GM23338 (cell line): ENCODE measurements around the gene ROBO1. TPM values are rescaled to one million over a fixed set of nuclear protein-coding genes. Genes with fewer than 3 reads are reported as not detected.
A peak's percentile ranks its signal among the peaks of the same experiment; 100 is the strongest.

Experiments used
- ATAC-seq: fragments of 200-7000 bp; cut with Tn5 transposase; 3 replicates; pipeline ENCODE4 v1.9.1; 2020
- DNase-seq: peaks from one replicate; pipeline ENCODE4 v3.0.0-alpha.2; 2015; ENCODE audit warnings: low spot score
- H2AFZ ChIP-seq: fragments of 200-600 bp; sonication (generic); 2 replicates; pipeline ENCODE4 v1.8.0; 2016; ENCODE audit warnings: antibody characterized with exemption, mild to moderate bottlenecking, moderate library complexity
- H3F3A ChIP-seq: fragments of 200-600 bp; sonication (generic); replicated peaks from 2 replicates; pipeline ENCODE4 v1.8.0; 2017; ENCODE audit warnings: antibody characterized with exemption, mixed run types, low read depth
- H3K27ac ChIP-seq: fragments of 200-600 bp; sonication (generic); 2 replicates; pipeline ENCODE4 v1.6.1; 2016; ENCODE audit warnings: low read depth
- H3K27me3 ChIP-seq: fragments of 200-600 bp; sonication (generic); 2 replicates; pipeline ENCODE4 v1.8.0; 2016; ENCODE audit warnings: mild to moderate bottlenecking, mixed run types, moderate library complexity; ENCODE audit not compliant: insufficient read depth
- H3K36me3 ChIP-seq: fragments of 200-600 bp; sonication (generic); 2 replicates; pipeline ENCODE4 v1.8.0; 2016; ENCODE audit warnings: mild to moderate bottlenecking; ENCODE audit not compliant: insufficient read depth
- H3K4me1 ChIP-seq: fragments of 200-600 bp; sonication (generic); 2 replicates; pipeline ENCODE4 v1.8.0; 2016; ENCODE audit warnings: mild to moderate bottlenecking, moderate library complexity; ENCODE audit not compliant: insufficient read depth
- H3K4me2 ChIP-seq: fragments of 200-600 bp; sonication (generic); 2 replicates; pipeline ENCODE4 v1.7.1; 2017; ENCODE audit warnings: mixed run types
- H3K4me3 ChIP-seq: fragments of 200-600 bp; sonication (generic); 2 replicates; pipeline ENCODE4 v1.6.1; 2016; ENCODE audit warnings: mixed run types
- H3K79me2 ChIP-seq: fragments of 200-600 bp; sonication (generic); replicated peaks from 2 replicates; pipeline ENCODE4 v1.8.0; 2017; ENCODE audit warnings: mild to moderate bottlenecking; ENCODE audit not compliant: insufficient read depth
- H3K9me2 ChIP-seq: fragments of 200-600 bp; sonication (generic); 2 replicates; pipeline ENCODE4 v1.8.0; 2017; ENCODE audit not compliant: insufficient read depth
- H4K20me1 ChIP-seq: fragments of 200-600 bp; sonication (generic); replicated peaks from 2 replicates; pipeline ENCODE4 v1.8.0; 2017; ENCODE audit warnings: mild to moderate bottlenecking; ENCODE audit not compliant: insufficient read depth
- H3K27ac Mint-ChIP-seq: 2 replicates; pipeline ENCODE4 v1.8.0; 2020; ENCODE audit warnings: inconsistent platforms, mild to moderate bottlenecking, moderate library complexity, mixed read lengths
- H3K27me3 Mint-ChIP-seq: 3 replicates; pipeline ENCODE4 v1.8.0; 2022; ENCODE audit warnings: low read depth, mild to moderate bottlenecking, moderate library complexity, mixed read lengths, inconsistent platforms; ENCODE audit not compliant: insufficient read depth, poor library complexity
- H3K36me3 Mint-ChIP-seq: 3 replicates; pipeline ENCODE4 v1.8.0; 2021; ENCODE audit warnings: low read depth, mild to moderate bottlenecking, inconsistent platforms, moderate library complexity, mixed read lengths
- H3K4me1 Mint-ChIP-seq: 3 replicates; pipeline ENCODE4 v1.8.0; 2020; ENCODE audit warnings: mild to moderate bottlenecking, inconsistent platforms, mixed read lengths
- H3K4me3 Mint-ChIP-seq: 3 replicates; pipeline ENCODE4 v1.8.0; 2021; ENCODE audit warnings: moderate library complexity, mild to moderate bottlenecking, inconsistent platforms, mixed read lengths
- H3K9me3 Mint-ChIP-seq: 3 replicates; pipeline ENCODE4 v1.8.0; 2020; ENCODE audit warnings: moderate library complexity, mild to moderate bottlenecking, inconsistent platforms, mixed read lengths
- EZH2 ChIP-seq: fragments of 200-600 bp; sonication (generic); IDR thresholded peaks from one replicate; pipeline ENCODE4 v1.8.0; 2017; ENCODE audit warnings: antibody characterized with exemption, mild to moderate bottlenecking, low read depth; ENCODE audit not compliant: unreplicated experiment
- JUNB ChIP-seq: IDR thresholded peaks from one replicate; pipeline ENCODE4 v1.6.1; 2016; ENCODE audit warnings: antibody characterized with exemption; ENCODE audit not compliant: unreplicated experiment
- NANOG ChIP-seq: IDR thresholded peaks from 2 replicates; pipeline ENCODE4 v1.6.1; 2016; ENCODE audit warnings: antibody characterized with exemption, borderline replicate concordance
- POLR2AphosphoS5 ChIP-seq: IDR thresholded peaks from 2 replicates; pipeline ENCODE4 v1.6.1; 2016; ENCODE audit warnings: antibody characterized with exemption, low read depth
- STAT1 ChIP-seq: IDR thresholded peaks from one replicate; pipeline ENCODE4 v1.6.1; 2016; ENCODE audit warnings: antibody characterized with exemption; ENCODE audit not compliant: unreplicated experiment
- ZNF114 ChIP-seq: fragments of 250-450 bp; sonication (Bioruptor Pico); IDR thresholded peaks from 2 replicates; pipeline ENCODE4 v1.5.0; 2020; ENCODE audit warnings: mild to moderate bottlenecking, moderate library complexity
- polyA plus RNA-seq: library from polyadenylated mRNA; unstranded; fragments of >200 nt; fragmentation: Nextera tagmentation; extraction: Ambion mirVana; gene quantifications from 2 replicates; pipeline ENCODE4 v1.2.1, GENCODE V29; 2016
- total RNA-seq: library from RNA; depleted of rRNA; stranded (reverse); fragments of >200 nt; shearing (Covaris generic); gene quantifications from 2 replicates; pipeline ENCODE4 v1.2.3, GENCODE V29; 2014
- TF ChIP-seq, protein P1 (sequence below), 2 experiments: fragments of 200-600 bp in 1 of 2; sonication (generic) in 1 of 2; conservative IDR thresholded peaks; 2 replicates each; pipeline versions ENCODE4 v1.5.1 to v1.6.1; 2016 to 2017; ENCODE audit warnings: antibody characterized with exemption in 2 of 2, low read depth in 2 of 2, mild to moderate bottlenecking in 2 of 2, moderate library complexity in 1 of 2
- TF ChIP-seq, protein P2 (sequence below): fragments of 250-450 bp; sonication (Bioruptor Pico); IDR thresholded peaks from 2 replicates; pipeline ENCODE4 v1.5.0; 2020; ENCODE audit warnings: mild to moderate bottlenecking, moderate library complexity
- TF ChIP-seq, protein P3 (sequence below): IDR thresholded peaks from one replicate; pipeline ENCODE4 v1.6.1; 2018; ENCODE audit warnings: antibody characterized with exemption; ENCODE audit not compliant: unreplicated experiment

ROBO1 gene
- total and polyA plus RNA-seq, 2 experiments from 2014 or later = 19.2 to 78.3 TPM

DNA sequence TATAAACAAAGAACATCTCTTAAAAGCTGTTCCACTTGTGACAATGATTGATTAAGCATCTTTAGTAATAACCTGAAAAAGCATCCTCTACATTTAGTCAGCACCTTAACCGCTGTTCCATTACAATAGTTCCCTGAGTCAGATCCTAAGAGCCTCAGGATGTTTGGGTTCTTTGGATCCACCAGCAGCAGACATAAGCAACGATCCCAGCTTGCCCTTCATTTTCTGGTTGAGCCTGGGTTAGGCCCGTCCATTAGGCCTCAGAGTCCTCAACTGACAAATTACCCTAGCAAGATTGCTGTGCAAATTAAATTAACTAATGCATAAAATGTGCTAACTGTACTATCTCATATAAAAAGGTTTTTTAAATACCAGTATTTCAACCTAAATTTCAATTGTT lies 42.3 kb upstream of the ROBO1 start:
- peak; percentile 18 for DNase-seq
- peak; percentile 42 for ATAC-seq
- no peak overlapping the region for H2AFZ ChIP-seq
- H3K27ac ChIP-seq = no peak overlapping the region
- H3K27ac Mint-ChIP-seq = no peak overlapping the region
- TF ChIP-seq NANOG = no peak
- TF ChIP-seq ZNF114 (CRISPR knock-in tag) = no peak
- TF ChIP-seq JUNB = no peak
- TF ChIP-seq, protein P1, sequence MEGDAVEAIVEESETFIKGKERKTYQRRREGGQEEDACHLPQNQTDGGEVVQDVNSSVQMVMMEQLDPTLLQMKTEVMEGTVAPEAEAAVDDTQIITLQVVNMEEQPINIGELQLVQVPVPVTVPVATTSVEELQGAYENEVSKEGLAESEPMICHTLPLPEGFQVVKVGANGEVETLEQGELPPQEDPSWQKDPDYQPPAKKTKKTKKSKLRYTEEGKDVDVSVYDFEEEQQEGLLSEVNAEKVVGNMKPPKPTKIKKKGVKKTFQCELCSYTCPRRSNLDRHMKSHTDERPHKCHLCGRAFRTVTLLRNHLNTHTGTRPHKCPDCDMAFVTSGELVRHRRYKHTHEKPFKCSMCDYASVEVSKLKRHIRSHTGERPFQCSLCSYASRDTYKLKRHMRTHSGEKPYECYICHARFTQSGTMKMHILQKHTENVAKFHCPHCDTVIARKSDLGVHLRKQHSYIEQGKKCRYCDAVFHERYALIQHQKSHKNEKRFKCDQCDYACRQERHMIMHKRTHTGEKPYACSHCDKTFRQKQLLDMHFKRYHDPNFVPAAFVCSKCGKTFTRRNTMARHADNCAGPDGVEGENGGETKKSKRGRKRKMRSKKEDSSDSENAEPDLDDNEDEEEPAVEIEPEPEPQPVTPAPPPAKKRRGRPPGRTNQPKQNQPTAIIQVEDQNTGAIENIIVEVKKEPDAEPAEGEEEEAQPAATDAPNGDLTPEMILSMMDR (conservative IDR thresholded peaks at IDR 0.05; ENCODE audit: low read depth in 2 of 2) = no peak
- TF ChIP-seq, protein P2, sequence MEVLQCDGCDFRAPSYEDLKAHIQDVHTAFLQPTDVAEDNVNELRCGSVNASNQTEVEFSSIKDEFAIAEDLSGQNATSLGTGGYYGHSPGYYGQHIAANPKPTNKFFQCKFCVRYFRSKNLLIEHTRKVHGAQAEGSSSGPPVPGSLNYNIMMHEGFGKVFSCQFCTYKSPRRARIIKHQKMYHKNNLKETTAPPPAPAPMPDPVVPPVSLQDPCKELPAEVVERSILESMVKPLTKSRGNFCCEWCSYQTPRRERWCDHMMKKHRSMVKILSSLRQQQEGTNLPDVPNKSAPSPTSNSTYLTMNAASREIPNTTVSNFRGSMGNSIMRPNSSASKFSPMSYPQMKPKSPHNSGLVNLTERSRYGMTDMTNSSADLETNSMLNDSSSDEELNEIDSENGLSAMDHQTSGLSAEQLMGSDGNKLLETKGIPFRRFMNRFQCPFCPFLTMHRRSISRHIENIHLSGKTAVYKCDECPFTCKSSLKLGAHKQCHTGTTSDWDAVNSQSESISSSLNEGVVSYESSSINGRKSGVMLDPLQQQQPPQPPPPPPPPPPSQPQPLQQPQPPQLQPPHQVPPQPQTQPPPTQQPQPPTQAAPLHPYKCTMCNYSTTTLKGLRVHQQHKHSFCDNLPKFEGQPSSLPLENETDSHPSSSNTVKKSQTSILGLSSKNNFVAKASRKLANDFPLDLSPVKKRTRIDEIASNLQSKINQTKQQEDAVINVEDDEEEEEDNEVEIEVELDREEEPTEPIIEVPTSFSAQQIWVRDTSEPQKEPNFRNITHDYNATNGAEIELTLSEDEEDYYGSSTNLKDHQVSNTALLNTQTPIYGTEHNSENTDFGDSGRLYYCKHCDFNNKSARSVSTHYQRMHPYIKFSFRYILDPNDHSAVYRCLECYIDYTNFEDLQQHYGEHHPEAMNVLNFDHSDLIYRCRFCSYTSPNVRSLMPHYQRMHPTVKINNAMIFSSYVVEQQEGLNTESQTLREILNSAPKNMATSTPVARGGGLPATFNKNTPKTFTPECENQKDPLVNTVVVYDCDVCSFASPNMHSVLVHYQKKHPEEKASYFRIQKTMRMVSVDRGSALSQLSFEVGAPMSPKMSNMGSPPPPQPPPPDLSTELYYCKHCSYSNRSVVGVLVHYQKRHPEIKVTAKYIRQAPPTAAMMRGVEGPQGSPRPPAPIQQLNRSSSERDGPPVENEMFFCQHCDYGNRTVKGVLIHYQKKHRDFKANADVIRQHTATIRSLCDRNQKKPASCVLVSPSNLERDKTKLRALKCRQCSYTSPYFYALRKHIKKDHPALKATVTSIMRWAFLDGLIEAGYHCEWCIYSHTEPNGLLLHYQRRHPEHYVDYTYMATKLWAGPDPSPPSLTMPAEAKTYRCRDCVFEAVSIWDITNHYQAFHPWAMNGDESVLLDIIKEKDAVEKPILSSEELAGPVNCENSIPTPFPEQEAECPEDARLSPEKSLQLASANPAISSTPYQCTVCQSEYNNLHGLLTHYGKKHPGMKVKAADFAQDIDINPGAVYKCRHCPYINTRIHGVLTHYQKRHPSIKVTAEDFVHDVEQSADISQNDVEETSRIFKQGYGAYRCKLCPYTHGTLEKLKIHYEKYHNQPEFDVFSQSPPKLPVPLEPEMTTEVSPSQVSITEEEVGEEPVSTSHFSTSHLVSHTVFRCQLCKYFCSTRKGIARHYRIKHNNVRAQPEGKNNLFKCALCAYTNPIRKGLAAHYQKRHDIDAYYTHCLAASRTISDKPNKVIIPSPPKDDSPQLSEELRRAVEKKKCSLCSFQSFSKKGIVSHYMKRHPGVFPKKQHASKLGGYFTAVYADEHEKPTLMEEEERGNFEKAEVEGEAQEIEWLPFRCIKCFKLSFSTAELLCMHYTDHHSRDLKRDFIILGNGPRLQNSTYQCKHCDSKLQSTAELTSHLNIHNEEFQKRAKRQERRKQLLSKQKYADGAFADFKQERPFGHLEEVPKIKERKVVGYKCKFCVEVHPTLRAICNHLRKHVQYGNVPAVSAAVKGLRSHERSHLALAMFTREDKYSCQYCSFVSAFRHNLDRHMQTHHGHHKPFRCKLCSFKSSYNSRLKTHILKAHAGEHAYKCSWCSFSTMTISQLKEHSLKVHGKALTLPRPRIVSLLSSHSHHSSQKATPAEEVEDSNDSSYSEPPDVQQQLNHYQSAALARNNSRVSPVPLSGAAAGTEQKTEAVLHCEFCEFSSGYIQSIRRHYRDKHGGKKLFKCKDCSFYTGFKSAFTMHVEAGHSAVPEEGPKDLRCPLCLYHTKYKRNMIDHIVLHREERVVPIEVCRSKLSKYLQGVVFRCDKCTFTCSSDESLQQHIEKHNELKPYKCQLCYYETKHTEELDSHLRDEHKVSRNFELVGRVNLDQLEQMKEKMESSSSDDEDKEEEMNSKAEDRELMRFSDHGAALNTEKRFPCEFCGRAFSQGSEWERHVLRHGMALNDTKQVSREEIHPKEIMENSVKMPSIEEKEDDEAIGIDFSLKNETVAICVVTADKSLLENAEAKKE (CRISPR knock-in tag) = no peak
- no peak for TF ChIP-seq STAT1
- TF ChIP-seq EZH2 = no peak
- TF ChIP-seq, protein P3, sequence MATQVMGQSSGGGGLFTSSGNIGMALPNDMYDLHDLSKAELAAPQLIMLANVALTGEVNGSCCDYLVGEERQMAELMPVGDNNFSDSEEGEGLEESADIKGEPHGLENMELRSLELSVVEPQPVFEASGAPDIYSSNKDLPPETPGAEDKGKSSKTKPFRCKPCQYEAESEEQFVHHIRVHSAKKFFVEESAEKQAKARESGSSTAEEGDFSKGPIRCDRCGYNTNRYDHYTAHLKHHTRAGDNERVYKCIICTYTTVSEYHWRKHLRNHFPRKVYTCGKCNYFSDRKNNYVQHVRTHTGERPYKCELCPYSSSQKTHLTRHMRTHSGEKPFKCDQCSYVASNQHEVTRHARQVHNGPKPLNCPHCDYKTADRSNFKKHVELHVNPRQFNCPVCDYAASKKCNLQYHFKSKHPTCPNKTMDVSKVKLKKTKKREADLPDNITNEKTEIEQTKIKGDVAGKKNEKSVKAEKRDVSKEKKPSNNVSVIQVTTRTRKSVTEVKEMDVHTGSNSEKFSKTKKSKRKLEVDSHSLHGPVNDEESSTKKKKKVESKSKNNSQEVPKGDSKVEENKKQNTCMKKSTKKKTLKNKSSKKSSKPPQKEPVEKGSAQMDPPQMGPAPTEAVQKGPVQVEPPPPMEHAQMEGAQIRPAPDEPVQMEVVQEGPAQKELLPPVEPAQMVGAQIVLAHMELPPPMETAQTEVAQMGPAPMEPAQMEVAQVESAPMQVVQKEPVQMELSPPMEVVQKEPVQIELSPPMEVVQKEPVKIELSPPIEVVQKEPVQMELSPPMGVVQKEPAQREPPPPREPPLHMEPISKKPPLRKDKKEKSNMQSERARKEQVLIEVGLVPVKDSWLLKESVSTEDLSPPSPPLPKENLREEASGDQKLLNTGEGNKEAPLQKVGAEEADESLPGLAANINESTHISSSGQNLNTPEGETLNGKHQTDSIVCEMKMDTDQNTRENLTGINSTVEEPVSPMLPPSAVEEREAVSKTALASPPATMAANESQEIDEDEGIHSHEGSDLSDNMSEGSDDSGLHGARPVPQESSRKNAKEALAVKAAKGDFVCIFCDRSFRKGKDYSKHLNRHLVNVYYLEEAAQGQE = no peak
- TF ChIP-seq POLR2AphosphoS5 = no peak
- H3K36me3 Mint-ChIP-seq = no peaks in the 10 kb centered on the region
- no peaks in the 10 kb centered on the region for H3K9me3 Mint-ChIP-seq
- H3K27me3 Mint-ChIP-seq = no peaks in the 10 kb centered on the region
- H3K4me1 ChIP-seq = no peaks in the 10 kb centered on the region
- no peaks in the 10 kb centered on the region for H3K9me2 ChIP-seq
- no peaks in the 10 kb centered on the region for H4K20me1 ChIP-seq
- H3K27me3 ChIP-seq = no peaks in the 10 kb centered on the region
- no peaks in the 10 kb centered on the region for H3K79me2 ChIP-seq
- H3K4me3 ChIP-seq = no peak overlapping the region
- H3K4me3 Mint-ChIP-seq = no peak overlapping the region
- no peaks in the 10 kb centered on the region for H3K36me3 ChIP-seq
- no peak overlapping the region for H3K4me2 ChIP-seq
- H3F3A ChIP-seq = no peaks in the 10 kb centered on the region
- no peaks in the 10 kb centered on the region; the same call in 2 of the 3 replicates for H3K4me1 Mint-ChIP-seq
